Iris pigment epithelial cell (primary cell): ENCODE measurements around the gene RTP4.
"Not testable (repeated sequence)": the region's sequence is repeated elsewhere in the genome, so short reads cannot be mapped to it uniquely, and the experiment has no call there.

ENCODE experiments used
- DNase-seq: peaks from one replicate; pipeline ENCODE4 v3.0.0-alpha.2; 2011; ENCODE audit warnings: low read depth

Gene RTP4

GRCh38 chr3:187370051-187370450, 1.9 kb downstream of the RTP4 start:
- DNase-seq, result no peak

GRCh38 chr3:187375581-187375980, 7.4 kb downstream of the RTP4 start:
- no peak for DNase-seq

- DNase-seq, result no peak
Observed at GRCh38 chr3:187377842-187378241, 9.7 kb downstream of the RTP4 start.

- DNase-seq, result peak; percentile 8
Observed at GRCh38 chr3:187382609-187383151, 14.5 kb downstream of the RTP4 start.

GRCh38 chr3:187383246-187383645, 15.1 kb downstream of the RTP4 start:
- no peak for DNase-seq

GRCh38 chr3:187385296-187385695, 17.1 kb downstream of the RTP4 start:
- DNase-seq, result no peak

- DNase-seq, result no peak
Observed at GRCh38 chr3:187396661-187397060, 28.5 kb downstream of the RTP4 start.

- no peak for DNase-seq
Observed at GRCh38 chr3:187398955-187399354, 30.8 kb downstream of the RTP4 start.

GRCh38 chr3:187400756-187401155, 32.6 kb downstream of the RTP4 start:
- peak; percentile 24 for DNase-seq

GRCh38 chr3:187401856-187402255, 33.7 kb downstream of the RTP4 start:
- DNase-seq, result no peak

- DNase-seq, result peak; percentile 99
Observed at GRCh38 chr3:187403768-187404288, 35.6 kb downstream of the RTP4 start.

- DNase-seq, result no peak
Observed at GRCh38 chr3:187406927-187407326, 38.7 kb downstream of the RTP4 start.

- not testable (repeated sequence) for DNase-seq
Observed at GRCh38 chr3:187411991-187412781, 44.0 kb downstream of the RTP4 start.
